Measurements from ENCODE around the gene MSMP.

DNA sequence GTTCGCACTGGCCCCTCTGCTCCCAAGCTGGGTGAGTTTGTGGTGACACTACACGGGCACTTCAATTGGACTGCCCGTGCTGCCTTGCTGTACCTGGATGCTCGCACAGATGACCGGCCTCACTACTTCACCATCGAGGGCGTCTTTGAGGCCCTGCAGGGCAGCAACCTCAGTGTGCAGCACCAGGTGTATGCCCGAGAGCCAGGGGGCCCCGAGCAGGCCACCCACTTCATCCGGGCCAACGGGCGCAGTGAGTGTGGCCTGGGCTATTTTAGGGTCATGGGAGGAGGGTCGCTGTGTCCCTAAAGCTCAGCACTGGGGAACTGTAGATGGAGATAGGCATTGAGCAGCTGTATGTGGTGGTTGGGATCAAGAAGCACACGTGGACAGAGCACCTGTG is 38.8 kb upstream of the MSMP start:
- TF ChIP-seq POLR2A (IDR thresholded peaks at IDR 0.05): no peak
- TF ChIP-seq, protein P1, sequence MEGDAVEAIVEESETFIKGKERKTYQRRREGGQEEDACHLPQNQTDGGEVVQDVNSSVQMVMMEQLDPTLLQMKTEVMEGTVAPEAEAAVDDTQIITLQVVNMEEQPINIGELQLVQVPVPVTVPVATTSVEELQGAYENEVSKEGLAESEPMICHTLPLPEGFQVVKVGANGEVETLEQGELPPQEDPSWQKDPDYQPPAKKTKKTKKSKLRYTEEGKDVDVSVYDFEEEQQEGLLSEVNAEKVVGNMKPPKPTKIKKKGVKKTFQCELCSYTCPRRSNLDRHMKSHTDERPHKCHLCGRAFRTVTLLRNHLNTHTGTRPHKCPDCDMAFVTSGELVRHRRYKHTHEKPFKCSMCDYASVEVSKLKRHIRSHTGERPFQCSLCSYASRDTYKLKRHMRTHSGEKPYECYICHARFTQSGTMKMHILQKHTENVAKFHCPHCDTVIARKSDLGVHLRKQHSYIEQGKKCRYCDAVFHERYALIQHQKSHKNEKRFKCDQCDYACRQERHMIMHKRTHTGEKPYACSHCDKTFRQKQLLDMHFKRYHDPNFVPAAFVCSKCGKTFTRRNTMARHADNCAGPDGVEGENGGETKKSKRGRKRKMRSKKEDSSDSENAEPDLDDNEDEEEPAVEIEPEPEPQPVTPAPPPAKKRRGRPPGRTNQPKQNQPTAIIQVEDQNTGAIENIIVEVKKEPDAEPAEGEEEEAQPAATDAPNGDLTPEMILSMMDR (IDR thresholded peaks at IDR 0.05): no peak

Measured in Peyer's patch (tissue), 4 donors.